Nephron (organoid): ENCODE results near the gene PIBF1.
"Not testable (repeated sequence)": the region's sequence is repeated elsewhere in the genome, so short reads cannot be mapped to it uniquely, and the experiment has no call there.

Source experiments
- H3K27ac Mint-ChIP-seq, 3 experiments: 2 replicates each; pipeline ENCODE4 v1.8.0; 2020; ENCODE audit warnings: mixed read lengths in 3 of 3, mild to moderate bottlenecking in 2 of 3, moderate library complexity in 1 of 3
- H3K27me3 Mint-ChIP-seq: 2 replicates; pipeline ENCODE4 v1.8.0; 2021; ENCODE audit warnings: low read depth, mild to moderate bottlenecking, moderate library complexity, mixed read lengths
- H3K36me3 Mint-ChIP-seq: 2 replicates; pipeline ENCODE4 v1.8.0; 2020; ENCODE audit warnings: low read depth, mixed read lengths
- H3K4me1 Mint-ChIP-seq: 2 replicates; pipeline ENCODE4 v1.8.0; 2020; ENCODE audit warnings: mixed read lengths
- H3K4me3 Mint-ChIP-seq, 3 experiments: 2 replicates each; pipeline ENCODE4 v1.8.0; 2020; ENCODE audit warnings: mild to moderate bottlenecking in 3 of 3, mixed read lengths in 3 of 3, moderate library complexity in 2 of 3
- H3K9me3 Mint-ChIP-seq: 2 replicates; pipeline ENCODE4 v1.8.0; 2020; ENCODE audit warnings: mixed read lengths
- TF ChIP-seq, protein P1 (sequence below), 3 experiments: fragments of 200-600 bp; sonication (generic); IDR thresholded peaks; one replicate each; pipeline ENCODE4 v1.5.0; 2021; ENCODE audit warnings: antibody characterized with exemption in 3 of 3; ENCODE audit not compliant: unreplicated experiment in 3 of 3

PIBF1 gene

DNA sequence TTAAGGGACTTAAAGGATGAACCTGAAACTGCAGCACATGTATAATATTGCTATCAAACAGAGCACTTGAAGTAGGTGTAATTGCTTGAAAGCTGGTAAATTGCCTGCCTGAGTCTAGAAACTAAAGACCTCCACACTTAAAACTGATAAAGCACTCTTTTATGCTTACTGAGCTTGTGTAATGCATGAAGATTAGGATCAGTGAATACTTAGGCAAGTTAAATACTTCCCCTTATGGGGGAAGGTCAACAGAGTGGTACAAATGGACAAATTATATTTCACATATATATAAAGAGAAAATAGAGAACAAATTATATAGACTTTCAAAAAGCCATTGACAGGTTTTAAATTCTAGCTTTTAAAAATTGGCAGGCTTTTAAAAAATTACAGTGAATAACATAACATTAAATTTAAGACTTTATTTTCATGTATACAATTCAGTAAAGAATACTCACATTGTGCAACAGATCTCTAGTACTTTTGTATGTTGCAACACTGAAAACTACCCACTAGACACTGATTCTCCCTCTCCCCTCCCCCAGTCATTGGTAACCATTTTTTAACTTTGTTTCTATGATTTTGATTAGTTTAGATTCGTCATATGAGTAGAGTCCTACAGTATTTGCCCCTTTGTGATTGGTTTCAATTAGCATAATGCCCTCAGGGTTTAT lies 23.9 kb downstream of the PIBF1 start:
- Mint-ChIP-seq H3K27ac (no peak overlapping the region), H3K9me3 (no peaks in the 10 kb centered on the region), H3K4me1 (no peaks in the 10 kb centered on the region), H3K4me3 (no peak overlapping the region), H3K27me3 (no peaks in the 10 kb centered on the region), H3K36me3 (peaks cover 45% of the 10 kb centered on the region)
- TF ChIP-seq, protein P1, sequence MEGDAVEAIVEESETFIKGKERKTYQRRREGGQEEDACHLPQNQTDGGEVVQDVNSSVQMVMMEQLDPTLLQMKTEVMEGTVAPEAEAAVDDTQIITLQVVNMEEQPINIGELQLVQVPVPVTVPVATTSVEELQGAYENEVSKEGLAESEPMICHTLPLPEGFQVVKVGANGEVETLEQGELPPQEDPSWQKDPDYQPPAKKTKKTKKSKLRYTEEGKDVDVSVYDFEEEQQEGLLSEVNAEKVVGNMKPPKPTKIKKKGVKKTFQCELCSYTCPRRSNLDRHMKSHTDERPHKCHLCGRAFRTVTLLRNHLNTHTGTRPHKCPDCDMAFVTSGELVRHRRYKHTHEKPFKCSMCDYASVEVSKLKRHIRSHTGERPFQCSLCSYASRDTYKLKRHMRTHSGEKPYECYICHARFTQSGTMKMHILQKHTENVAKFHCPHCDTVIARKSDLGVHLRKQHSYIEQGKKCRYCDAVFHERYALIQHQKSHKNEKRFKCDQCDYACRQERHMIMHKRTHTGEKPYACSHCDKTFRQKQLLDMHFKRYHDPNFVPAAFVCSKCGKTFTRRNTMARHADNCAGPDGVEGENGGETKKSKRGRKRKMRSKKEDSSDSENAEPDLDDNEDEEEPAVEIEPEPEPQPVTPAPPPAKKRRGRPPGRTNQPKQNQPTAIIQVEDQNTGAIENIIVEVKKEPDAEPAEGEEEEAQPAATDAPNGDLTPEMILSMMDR (IDR thresholded peaks at IDR 0.05; ENCODE audit: unreplicated experiment in 3 of 3) = no peak

DNA sequence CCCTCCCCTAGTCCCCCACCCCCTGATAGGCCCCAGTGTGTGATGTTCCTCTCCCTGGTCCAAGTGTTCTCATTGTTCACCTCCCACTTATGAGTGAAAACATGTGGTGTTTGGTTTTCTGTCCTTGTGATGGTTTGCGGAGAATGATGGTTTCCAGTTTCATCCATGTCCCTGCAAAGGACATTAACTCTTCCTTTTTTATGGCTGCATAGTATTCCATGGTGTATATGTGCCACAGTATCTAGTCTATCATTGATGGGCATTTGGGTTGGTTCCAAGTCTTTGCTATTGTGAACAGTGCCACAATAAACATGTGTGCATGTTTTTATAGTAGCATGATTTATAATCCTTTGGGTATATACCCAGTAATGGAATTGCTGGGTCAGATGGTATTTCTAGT lies 24.6 kb downstream of the PIBF1 start:
- peaks cover 41% of the 10 kb centered on the region for H3K36me3 Mint-ChIP-seq
- not testable (repeated sequence) for H3K4me1 Mint-ChIP-seq, H3K27me3 Mint-ChIP-seq, H3K27ac Mint-ChIP-seq, H3K4me3 Mint-ChIP-seq, H3K9me3 Mint-ChIP-seq

DNA sequence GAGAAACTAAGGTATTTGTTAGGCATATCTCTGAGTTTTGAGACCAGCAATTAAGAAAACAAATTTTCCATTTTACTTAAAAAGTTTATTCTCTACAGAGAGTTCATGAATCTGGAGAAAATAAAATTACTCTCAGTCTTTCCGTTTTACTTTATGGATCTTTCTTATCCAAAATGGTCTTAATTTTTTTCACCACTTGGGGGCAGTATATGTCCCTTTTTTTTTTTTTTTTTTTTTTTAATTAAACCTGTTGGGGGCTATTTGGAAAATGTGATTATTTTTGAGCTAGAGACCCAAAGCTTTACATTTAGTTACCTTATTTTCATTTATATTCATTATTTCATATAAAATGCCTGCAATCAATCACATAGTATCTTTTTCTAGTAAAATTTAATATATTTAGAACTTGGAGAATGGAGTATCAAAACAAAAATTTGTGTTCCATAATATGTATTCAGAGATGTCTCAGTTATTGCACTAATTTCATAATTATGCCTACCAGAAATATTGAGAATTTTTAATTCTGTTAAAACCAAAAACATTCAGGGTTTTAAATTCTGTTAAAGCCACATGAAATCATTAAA lies 27.1 kb downstream of the PIBF1 start:
- no peaks in the 10 kb centered on the region for H3K27me3 Mint-ChIP-seq
- H3K27ac Mint-ChIP-seq = no peak overlapping the region
- H3K9me3 Mint-ChIP-seq = no peaks in the 10 kb centered on the region
- H3K4me3 Mint-ChIP-seq = no peak overlapping the region
- H3K36me3 Mint-ChIP-seq = peaks cover 46% of the 10 kb centered on the region
- no peaks in the 10 kb centered on the region for H3K4me1 Mint-ChIP-seq
- TF ChIP-seq, protein P1 (IDR thresholded peaks at IDR 0.05; ENCODE audit: unreplicated experiment in 3 of 3) = peak; percentile 62 to 75 (median 63)

DNA sequence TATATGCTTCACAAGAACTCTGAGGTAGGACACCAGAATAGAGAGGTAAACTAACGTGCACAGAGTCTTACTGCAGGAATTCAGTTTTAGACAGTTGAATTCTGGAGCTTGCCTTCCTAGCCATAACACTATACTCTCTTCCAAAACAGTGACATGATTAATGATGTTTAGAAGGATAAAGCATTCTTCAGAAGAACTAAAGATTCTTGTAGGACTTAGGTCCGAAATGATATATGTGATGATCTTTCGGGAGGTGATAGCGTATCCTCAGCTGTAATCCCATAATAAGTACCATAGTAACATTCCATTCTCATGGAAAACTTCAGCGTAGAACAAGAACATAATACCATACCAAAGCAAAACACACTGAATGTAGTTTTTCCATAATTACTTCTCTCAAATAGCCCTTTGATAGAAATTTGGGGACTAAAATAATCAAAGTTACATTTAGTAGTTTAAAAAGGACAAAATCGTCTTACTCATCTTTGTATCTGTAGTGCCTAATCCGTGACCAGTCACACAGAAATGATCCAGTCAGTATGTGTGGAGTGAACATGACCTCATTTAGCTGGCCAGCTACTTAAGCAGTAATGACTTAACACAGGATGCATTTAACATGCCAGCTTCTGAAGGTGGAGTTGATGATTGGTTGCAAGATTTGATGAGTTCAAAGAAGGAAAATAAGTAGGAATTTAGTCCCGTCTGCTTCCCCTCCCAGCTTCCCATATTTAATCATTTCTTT lies 38.4 kb downstream of the PIBF1 start:
- Mint-ChIP-seq H3K4me1 (no peaks in the 10 kb centered on the region), H3K36me3 (peaks cover 45% of the 10 kb centered on the region), H3K27ac (peak overlapping the region in 1 of 3 experiments; percentile 50), H3K4me3 (no peak overlapping the region), H3K9me3 (no peaks in the 10 kb centered on the region), H3K27me3 (no peaks in the 10 kb centered on the region)
- TF ChIP-seq, protein P1 (IDR thresholded peaks at IDR 0.05; ENCODE audit: unreplicated experiment in 3 of 3) = no peak

DNA sequence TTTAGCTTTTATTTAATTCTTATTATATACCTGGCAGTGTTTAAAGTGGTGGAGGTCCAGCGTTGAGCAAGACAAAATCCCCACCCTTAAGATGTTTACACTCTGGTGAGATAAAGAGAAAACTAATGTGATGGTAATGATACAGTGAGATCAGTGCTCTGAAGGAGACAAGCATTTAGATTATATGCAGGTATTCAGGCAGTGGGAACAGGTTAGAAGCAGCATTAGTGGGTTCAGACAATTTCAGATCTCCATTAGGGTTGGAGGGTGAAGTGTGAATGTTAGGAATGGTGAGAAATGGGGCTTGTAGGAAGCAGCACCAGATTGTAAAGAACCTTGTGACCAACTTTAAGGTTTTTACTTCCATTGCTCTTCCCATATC lies 39.0 kb downstream of the PIBF1 start:
- TF ChIP-seq, protein P1 (IDR thresholded peaks at IDR 0.05; ENCODE audit: unreplicated experiment in 3 of 3) = no peak
- no peak overlapping the region for H3K27ac Mint-ChIP-seq
- H3K36me3 Mint-ChIP-seq = peaks cover 48% of the 10 kb centered on the region
- no peak overlapping the region for H3K4me3 Mint-ChIP-seq
- H3K4me1 Mint-ChIP-seq = no peaks in the 10 kb centered on the region
- no peaks in the 10 kb centered on the region for H3K9me3 Mint-ChIP-seq
- H3K27me3 Mint-ChIP-seq = no peaks in the 10 kb centered on the region

DNA sequence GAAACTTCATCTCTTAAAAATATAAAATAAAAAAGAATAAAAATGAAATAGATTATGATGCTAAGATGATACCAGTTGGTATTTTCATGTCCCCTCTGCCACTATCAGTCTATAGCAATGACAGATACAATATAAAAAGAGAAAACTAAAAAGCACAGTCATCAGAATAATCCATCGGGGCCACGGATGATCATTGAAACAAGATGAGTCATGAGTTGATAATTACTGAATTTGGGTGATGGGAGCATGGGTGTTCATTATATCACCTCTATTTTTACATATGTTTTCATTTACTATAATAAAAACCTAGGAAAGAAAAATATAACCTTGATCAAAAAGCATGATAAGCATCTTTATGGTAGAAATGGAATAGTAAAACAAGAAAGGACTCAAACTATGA lies 41.1 kb downstream of the PIBF1 start:
- Mint-ChIP-seq H3K4me3 (no peak overlapping the region), H3K9me3 (no peaks in the 10 kb centered on the region), H3K36me3 (peaks cover 63% of the 10 kb centered on the region), H3K27me3 (no peaks in the 10 kb centered on the region), H3K4me1 (no peaks in the 10 kb centered on the region), H3K27ac (no peak overlapping the region)
- TF ChIP-seq, protein P1 (IDR thresholded peaks at IDR 0.05; ENCODE audit: unreplicated experiment in 3 of 3) = no peak
